NCI-H748 (cell line): Measurements from ENCODE around the gene PLEKHA6.
A peak's percentile ranks its signal among the peaks of the same experiment; 100 is the strongest.

Experiments
- DNase-seq: peaks from one replicate; lab custom pipeline; 2025; ENCODE audit not compliant: unreplicated experiment; lab: John Stamatoyannopoulos, UW

The PLEKHA6 gene

DNA sequence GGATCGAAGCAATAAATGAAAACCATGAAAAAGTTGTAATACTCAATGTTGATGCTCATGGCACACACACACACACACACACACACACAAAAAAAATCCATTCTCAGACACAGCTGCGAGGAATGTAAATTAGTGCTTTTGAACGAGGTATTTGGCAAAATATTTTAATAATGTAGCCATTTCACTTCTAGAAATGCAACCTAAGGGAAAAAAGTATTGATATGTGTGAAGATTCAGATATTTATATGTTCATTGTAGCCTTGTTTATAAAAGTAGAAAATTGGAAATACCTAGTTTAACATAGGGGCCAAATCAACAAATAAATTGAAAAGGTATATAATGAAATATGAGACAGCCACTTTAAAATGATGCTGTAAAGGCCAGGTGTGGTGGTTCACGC, 3.8 kb downstream of the PLEKHA6 start:
- no peak for DNase-seq

DNA sequence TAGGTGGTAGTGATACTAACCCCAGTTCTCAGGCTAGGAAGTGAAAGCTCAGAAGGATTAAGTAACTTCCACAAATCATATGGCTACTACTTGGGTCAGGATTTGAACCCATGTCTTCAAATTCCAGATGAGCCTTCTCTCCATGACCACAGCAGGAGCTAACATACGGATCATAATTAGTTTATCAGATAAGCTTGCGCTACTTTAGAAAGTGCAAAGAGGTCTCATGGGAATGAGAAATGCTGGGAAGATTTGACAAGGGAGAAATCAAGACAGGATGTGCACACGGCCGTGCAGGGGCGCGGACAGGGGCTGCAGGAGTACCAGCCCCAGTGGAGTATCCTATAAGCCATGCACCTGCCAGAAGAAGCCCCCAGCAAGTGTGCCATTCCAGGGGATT, 5.2 kb downstream of the PLEKHA6 start:
- no peak for DNase-seq

DNA sequence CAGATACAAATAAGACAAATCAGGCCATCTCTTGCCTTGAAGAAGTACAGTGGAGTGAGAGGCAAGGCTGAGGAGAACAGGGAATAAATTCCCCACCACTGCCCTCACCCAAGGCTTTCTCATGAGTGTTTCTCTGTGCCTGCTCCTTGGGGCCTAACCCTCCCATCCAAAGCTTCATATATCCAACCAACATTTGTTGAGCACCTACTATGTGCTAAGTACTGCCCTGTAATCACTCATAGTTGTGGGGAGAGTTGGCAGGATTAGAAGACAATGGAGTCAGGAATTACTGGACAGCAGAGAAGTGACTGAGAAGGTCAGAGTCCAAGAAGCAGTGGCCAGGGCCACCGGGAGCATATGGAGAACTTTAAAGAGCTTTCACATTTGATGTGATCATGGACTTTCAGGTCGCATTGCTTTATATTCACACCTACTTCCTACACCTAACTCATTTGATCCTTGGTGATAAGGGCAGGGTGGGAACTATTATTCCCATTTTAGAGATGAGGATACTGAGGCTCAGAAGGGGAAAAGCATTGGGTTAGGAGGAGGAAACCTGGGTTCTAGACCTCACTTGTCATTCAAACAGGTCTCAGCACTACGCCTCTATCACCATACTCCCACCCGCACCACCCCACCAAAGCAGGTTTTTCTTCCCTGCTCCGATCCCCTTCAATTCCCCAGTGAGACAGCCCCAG, 6.4 kb downstream of the PLEKHA6 start:
- DNase-seq: no peak

DNA sequence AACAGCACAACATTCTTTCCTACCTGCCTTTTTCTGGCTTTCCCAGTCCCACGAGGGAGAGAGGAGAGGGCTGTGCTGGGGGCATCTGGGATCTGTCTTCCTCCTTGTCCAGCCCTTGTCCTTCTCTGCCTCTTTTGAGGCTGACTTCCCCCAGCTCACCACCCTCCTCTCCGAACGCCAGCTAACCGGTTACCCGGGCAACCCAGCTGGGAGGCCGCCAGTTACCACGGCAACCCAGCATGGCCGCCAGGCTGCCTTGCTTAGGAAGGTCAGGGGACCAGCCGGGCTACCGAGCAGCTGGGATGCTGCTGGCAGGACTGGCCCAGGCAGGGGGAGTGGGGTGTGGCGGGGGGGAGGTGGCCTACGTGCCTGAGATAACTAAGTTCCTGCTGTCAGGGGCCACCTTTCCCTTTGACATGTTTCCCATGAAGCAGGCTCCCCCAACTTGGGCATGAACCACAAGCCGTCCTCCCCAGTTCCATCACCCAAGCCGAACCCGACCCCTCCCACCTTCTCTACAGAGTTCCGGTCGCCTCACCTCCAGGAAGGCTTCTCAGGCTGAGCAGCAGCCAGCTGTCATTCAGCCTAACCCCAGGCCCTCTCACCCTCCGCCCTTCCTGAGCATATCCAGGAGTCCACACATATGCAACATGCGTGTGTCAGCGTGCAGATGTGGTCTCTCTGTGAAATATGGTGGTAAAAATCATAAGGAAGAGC, 8.7 kb downstream of the PLEKHA6 start:
- peak; percentile 88 for DNase-seq

DNA sequence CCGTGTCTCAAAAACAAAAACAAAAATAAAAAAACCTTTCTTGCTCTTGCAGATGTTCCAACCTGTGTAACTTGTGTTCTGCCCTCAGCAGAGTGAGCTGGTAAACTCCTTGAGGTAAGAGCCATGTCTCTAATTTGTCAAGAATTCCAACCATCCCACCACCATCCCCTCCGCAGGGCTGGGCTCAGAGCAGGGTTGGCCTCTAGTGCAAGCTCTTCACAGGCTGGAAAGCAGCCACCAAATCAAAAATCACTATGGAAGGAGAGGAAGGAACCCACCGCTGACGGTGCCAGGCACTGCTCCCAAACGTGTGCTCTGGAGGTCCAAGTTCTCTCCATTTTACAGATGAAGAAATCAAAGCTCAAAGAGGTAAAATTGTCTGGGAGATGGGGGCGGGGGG, 9.4 kb downstream of the PLEKHA6 start:
- DNase-seq: no peak

DNA sequence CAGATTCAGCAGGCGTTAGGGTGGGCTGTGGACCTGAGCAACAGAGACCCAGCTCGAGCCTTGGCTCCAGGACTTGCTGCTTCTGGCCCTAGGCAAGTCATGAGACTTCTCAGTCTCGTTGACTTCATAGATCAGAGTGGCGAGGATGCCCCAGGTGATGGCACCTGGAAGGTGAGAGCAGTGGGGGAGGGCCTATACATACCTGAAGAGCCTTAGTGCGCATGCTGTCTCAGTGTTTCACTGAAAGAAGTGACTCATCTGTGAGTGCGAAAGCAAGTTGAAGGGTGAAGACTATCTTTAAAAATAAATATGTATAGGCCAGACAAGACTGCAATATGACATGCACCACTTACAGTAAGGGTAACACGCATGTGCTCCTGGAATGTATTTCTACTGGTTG, 10.1 kb downstream of the PLEKHA6 start:
- no peak for DNase-seq

DNA sequence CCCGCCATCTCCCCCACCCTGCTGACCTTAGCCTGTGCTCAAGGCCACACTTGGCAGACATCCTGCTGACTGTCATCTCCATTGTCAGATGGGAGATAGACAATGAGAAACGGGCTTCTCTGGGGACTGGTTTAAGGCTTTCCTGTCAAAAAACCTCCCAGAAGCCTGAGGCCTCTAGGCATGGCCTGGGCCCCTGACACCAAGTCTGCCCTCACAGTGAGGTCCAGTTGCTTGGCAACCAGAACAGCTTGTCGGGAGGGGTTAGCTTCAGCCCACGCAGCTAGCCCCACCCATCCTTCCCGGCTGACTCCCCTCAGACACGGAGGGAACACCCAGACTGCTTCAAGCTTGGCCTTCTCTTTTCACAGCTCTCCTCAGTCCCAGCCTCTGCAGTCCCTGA, 11.0 kb downstream of the PLEKHA6 start:
- DNase-seq: peak; percentile 48

DNA sequence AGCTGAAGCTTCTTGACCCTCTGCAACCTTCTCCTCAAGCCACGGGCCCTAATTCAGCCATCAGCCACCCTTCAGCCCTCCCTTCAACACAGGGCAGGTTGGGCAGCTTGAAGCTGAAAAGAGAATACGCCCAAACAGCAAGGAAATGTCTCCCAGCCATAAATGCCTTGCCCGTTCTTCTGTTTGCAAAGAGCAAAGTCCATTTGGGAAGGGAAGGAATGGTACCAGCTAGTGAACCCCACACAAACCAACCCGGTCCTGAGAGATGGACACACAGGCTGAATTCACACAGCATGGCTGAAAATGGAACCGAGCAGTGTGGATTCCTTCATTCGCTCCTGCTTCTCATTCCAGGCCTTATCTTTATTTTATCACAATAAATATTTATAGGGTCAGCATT, 11.5 kb downstream of the PLEKHA6 start:
- no peak for DNase-seq

DNA sequence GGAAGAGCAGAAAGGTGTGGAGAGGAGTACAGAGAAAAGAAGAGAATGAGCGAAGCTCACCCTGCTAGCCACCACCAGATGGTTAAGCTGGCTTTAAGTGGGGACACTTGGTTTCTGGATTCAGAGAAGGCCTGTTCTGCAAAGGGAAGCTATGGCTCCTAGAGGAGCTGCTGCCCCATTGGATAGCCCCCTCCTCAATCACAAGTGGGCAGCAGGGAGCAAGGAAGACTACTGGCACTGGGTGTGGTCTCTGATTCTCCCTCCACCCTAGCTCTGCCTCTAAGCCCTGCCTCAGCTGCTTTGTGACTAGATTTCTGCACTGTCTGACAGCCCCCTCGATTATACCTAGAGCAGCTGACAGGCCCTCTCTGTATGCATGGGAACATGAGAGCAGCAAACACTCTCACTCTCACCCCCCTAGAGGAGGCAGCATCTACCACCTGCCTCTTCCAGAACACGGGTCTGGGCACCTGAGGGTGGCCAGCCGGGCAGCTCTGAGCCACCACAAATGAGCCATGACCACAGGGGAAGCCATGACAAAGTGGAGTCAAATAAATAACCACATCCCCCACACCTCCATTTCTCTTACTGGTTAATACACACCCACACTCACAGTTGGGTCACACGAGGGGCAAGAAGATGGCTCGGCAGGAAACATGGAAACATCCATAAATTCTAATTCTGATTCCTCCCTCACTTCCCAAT, 13.6 kb downstream of the PLEKHA6 start:
- DNase-seq: no peak

DNA sequence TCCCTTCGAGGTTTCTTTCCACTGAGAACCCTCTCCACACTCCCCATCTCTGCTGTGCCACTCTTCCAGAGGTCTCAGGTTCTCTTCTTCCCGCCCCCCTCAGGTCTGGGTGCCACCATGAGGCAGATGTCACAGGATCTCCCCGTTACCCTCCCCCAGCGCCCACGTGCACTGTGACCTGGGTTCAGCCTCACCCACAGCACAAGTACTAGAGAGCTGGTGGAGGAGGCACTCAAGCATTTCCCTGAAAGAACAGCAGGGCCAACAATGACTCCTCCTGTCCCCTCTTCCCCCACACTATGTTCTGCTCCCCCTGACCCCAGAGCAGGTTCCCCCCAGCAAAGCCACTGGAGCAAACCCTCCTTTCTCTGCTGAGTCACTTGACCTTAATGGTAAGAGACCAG, 14.3 kb downstream of the PLEKHA6 start:
- DNase-seq: no peak

DNA sequence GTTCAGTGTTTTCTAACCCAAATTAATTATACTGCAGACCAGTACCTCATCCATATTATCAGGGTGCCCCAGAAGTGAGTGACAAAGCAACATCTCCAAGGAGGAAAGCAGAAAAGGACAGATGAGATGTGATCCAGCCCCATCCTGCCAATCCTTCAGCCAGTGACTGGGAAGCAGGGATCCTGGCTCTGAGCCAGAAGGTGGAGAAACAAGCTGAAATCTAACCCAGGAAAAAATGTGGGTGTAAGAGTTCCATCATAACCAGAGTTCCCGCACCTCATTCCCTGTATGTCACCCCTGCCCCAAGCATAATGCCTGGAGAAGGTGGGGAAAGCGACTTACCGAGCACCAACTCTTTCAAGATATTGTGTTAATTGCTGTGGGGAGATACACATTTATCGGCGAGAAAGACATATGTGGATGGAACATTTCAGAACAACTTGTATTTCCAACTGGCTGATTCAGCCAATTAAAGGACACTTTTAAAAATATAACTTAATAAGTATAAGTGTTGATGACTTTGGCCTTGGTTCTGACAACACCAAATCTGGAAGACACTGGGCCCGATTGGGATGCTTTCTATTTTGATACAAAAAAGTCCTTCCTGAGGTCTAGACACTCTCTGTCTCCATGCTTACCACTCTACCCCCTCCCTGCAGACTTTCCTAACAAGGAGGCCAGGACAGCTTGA, 14.9 kb downstream of the PLEKHA6 start:
- peak; percentile 2 for DNase-seq

DNA sequence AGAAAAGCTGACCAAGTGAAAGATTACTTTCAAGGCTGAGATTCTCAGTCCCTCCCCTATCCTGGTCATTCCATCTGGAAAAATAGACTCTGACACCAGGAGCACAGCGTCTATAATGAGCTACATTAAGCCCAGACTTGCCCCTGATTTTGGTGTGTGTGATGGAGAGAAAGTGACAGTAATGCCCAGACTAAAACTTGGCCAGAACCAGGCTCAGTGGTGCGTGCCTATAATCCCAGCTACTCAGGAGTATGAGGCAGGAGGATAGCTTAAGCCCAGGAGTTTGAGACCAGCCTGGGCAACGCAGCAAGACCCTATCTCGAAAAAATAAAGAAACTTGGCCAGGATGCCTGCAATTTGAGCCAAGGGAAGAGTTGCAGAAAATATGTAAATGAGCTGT, 15.9 kb downstream of the PLEKHA6 start:
- no peak for DNase-seq

DNA sequence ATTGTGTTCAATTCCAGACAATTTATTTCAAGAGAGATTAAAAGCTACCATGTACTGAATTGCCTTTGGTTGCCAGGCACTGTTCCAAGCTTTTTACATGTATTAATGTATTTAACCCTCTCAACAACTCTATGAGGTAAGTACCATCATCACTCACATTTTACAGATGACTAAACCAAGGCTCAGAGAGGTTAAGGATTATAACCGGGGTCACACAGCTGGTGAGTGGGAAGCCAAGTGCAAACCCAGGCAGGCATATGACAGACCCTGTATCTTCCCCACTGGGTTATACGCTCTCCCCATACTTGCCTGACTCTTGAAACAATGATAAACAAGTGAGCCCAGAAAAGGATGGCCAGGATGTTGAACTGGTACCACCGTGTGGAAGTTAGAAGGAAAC, 16.5 kb downstream of the PLEKHA6 start:
- DNase-seq: no peak

DNA sequence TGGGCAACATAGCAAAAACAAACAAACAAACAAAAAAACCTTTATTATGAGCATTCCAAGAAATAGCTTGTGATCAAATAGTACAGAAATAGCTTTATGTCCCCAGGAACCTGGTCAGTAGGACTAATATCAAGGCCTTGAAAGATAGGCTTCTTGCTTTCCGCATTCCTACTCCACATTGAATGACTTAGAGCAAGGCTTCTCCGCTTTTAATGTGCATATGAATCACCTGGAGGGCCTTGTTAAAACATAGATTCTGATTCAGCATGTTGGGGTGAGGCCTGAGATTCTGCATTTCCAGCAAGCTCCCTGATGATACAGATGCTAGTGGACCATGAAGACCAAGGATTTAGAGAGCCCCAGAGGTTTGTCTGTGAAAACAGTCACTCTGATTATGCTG, 17.4 kb downstream of the PLEKHA6 start:
- DNase-seq: no peak

DNA sequence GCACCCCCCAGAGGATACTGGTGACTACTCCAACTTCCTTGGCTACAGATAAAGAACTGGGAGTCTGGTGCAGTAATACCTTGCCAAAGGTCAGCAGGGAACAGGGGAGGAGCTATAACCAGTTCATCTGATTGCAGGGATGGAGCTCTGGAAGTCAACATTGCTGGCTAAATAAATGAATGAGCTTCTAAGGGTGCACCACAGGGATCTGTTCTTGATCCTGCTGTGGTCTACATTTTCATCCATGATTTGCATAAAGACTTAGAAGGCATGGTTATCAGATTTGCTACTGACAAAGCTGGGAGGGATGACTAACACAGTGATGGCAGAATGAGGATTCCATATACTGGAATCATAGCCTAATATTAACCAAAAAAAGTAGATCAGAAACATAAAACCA, 18.3 kb downstream of the PLEKHA6 start:
- peak; percentile 54 for DNase-seq

DNA sequence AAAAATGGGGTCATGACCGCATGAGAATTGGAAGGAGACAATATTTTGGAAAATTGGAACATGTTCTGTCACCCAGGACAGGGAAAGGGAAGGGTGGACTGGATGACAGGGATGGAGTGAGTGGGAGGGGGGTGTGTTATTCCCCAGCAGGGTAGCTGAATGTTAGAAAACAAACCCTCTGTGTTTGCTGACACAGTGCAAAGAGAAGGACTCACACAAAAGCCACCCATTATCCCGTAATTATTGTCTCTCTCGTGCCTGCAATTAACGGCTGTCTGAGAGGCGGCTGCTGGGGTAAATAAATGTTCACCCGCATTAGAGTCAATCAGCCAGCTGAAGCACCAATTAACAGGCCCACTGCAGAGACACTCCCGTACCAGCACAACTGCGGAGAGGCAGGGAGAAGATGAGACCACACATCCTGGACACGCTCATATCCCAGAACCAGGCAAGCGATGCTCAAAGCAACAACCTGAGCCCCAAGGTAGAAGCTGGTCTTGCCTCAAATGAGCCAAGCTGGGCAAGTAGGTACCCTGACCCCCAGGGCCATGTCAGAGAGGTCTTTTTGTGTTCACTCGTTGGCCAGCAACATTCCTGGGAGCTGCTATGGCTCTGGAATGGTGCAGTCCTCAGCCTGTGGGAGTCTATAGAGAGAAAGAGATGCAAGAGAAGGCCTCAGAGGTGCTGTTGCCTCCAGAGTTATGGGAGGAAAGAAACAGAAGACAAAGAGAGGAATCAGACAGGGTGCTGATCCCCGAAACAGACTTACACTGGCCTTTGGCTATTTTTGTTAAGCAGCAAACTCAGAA, 19.4 kb downstream of the PLEKHA6 start:
- peak; percentile 97 for DNase-seq

DNA sequence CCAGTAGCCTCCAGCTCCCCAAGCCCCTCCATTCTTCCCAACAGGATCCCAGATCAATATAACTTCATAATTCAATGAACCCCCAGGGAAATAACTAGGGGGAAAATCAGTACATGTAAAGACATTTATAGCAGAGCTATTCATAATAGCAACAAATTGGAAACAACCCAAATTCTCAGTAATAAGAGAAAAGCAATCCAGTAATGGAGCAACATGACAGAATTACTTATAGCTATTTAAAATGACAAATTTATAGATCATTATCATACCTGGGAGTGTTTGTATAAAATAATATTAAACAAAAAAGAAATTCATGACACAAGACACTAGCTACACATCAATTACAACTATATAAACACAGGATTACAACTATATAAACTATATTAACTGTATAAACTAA, 20.2 kb downstream of the PLEKHA6 start:
- no peak for DNase-seq

DNA sequence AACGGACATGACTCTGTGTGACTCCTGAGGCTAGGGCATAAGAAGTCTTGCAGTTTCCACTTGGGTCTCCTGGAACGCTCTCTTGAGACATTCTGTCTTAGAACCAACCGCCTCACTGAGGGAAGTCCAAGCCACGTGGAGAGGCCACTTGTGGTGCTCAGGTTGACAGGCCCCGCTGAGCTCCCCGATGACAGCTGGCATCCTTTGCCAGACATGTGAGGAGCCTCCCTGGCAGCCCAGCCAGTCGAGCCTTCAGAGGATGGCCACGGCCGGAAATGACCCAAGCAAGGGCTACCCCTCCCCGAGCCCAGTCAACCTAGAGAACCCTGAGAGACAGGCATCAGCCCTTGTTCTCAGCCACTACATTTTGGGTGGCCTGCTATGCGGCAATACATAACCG, 20.7 kb downstream of the PLEKHA6 start:
- peak; percentile 16 for DNase-seq

DNA sequence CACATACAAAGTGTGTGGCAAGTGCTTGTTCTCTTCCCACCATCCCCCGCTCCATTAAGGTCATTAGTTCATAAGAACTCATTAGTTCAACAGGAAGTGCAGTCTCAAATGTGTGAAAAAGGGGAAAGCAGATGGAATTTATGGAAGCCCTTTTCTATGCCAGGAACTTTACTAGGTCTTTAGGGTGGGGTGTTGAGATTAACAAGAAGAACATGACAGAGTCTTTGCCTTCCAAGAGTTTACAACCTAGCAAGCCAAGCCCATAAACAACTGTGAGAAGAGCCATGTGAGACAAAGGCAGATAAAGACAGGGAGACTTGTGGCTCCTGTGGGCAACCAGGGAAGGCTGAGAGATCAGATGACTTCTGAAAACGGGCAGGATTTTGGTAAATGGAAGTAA, 21.4 kb downstream of the PLEKHA6 start:
- DNase-seq: no peak

DNA sequence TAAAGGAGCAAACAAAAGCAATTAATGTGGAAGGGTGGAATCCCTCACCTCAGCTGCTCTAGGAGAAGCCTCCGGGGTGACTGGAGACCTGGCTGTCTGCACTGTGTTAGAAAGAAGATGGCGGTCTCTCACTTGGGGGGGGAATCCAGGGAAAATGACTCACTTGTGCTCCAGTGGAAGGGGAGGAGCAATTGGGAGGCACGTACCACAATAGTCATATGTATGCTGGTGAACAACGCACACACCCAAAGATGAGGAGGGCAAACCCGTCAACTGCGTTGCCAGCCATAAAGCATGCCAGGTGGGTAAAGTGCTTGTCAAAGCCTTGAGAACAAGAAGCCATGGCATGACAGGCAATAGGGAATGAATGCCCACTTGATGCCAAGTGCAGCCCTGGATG, 22.1 kb downstream of the PLEKHA6 start:
- DNase-seq: no peak

DNA sequence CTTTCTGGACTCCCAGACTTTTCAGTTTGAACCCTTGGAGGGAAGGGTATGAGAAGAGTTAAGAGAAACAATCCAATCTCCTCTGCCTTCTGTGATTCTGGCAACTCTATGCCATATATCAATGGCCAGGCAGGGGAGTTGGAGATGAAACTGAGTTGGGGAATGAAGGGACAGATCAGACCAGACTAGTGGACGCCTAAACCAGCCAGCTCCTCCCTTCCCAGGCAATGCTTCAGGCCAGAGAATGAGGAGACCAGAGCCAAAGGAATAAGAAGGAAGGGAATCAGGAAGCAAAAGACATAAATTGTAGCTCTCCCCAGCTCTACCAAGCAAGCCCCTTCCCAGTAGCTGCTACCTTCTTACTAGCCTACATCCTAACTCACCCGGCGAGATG, 22.7 kb downstream of the PLEKHA6 start:
- DNase-seq: no peak
